ENCODE measurements around the gene GRM8.
"Not testable (repeated sequence)": the region's sequence is repeated elsewhere in the genome, so short reads cannot be mapped to it uniquely, and the experiment has no call there.

GRM8 gene

DNA sequence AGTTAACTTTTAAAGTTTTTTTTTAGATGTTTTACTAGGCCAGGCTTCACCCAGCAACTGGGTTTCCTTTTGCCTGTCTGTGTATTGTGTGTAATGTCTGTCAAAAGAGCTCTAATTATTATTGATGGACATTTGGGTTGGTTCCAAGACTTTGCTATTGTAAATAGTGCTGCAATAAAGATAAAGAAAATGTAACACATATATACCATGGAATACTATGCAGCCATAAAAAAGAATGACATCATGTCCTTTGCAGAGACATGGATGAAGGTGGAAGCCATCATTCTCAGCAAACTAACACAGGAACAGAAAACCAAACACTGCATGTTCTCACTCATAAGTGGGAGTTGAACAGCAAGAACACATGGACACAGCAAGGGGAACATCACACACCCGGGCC is 584.0 kb downstream of the GRM8 start:
- not testable (repeated sequence) for H3K18ac ChIP-seq (ENCODE audit: low read depth in 1 of 2, low read length in 2 of 2); H3K23ac ChIP-seq (ENCODE audit: low read length in 2 of 2); H3K9ac ChIP-seq (ENCODE audit: low read length); DNase-seq; H3K4me1 ChIP-seq (ENCODE audit: control insufficient read depth, insufficient read depth, low read depth, low read length); H3K27ac ChIP-seq (ENCODE audit: low read length, poor library complexity, severe bottlenecking); H2BK5ac ChIP-seq (ENCODE audit: low read depth, low read length, poor library complexity, severe bottlenecking); H3K4ac ChIP-seq (ENCODE audit: low read depth in 1 of 2, low read length in 2 of 2); H3K9me3 ChIP-seq (ENCODE audit: control insufficient read depth, low read length); H3K14ac ChIP-seq (ENCODE audit: low read length in 2 of 2); H4K91ac ChIP-seq (ENCODE audit: low read length); H2BK120ac ChIP-seq (ENCODE audit: low read depth, low read length); H3K27me3 ChIP-seq (ENCODE audit: control insufficient read depth in 1 of 2, insufficient read depth in 1 of 2, low read length in 2 of 2); H2AFZ ChIP-seq (ENCODE audit: low read depth, low read length); H3K36me3 ChIP-seq (ENCODE audit: control insufficient read depth in 1 of 2, insufficient read depth in 2 of 2, low read depth in 1 of 2, low read length in 2 of 2); H4K8ac ChIP-seq (ENCODE audit: low read length); H2BK15ac ChIP-seq (ENCODE audit: low read depth, poor library complexity, severe bottlenecking); H3K79me1 ChIP-seq (replicated peaks; ENCODE audit: low read length, poor library complexity, severe bottlenecking); H2BK12ac ChIP-seq (ENCODE audit: low read length in 2 of 2); H3K4me2 ChIP-seq (ENCODE audit: low read length, poor library complexity, severe bottlenecking); H2AK5ac ChIP-seq (ENCODE audit: low read length, severe bottlenecking); H3K4me3 ChIP-seq (ENCODE audit: insufficient read depth in 1 of 2, low read depth in 1 of 2, low read length in 2 of 2)
- 75% methylated on average over 1 of the region's 1 CpG for WGBS

DNA sequence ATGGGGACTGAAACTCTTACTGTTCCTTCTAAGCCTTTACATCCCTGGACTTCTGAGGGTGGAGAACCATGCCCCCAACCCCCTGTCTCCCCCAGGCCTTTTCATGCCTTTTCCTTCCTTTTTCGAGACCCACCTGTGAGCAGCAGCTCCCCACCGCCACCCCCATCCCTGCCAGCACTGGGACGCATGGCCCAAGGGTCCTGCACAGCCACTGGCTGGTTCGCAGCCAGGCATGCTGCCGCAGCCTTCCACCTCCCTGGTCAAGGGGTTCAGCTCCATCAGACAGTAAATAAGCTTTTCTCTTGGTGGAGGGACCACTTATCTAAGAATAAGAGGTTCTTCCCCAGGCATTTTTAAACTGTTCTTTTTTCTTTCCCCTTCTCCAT is 584.4 kb downstream of the GRM8 start:
- Histone ChIP-seq H2BK15ac (ENCODE audit: low read depth, poor library complexity, severe bottlenecking) (no peak overlapping the region), H3K4ac (ENCODE audit: low read depth in 1 of 2, low read length in 2 of 2) (no peak overlapping the region), H4K91ac (ENCODE audit: low read length) (peak overlapping the region; percentile 27), H4K8ac (ENCODE audit: low read length) (no peak overlapping the region), H3K9ac (ENCODE audit: low read length) (no peak overlapping the region), H3K36me3 (ENCODE audit: control insufficient read depth in 1 of 2, insufficient read depth in 2 of 2, low read depth in 1 of 2, low read length in 2 of 2) (no peaks in the 10 kb centered on the region), H3K27me3 (ENCODE audit: control insufficient read depth in 1 of 2, insufficient read depth in 1 of 2, low read length in 2 of 2) (no peaks in the 10 kb centered on the region), H3K9me3 (ENCODE audit: control insufficient read depth, low read length) (peaks cover 3% of the 10 kb centered on the region), H3K4me3 (ENCODE audit: insufficient read depth in 1 of 2, low read depth in 1 of 2, low read length in 2 of 2) (no peak overlapping the region), H2AFZ (ENCODE audit: low read depth, low read length) (no peak overlapping the region), H3K18ac (ENCODE audit: low read depth in 1 of 2, low read length in 2 of 2) (no peak overlapping the region), H2BK5ac (ENCODE audit: low read depth, low read length, poor library complexity, severe bottlenecking) (no peak overlapping the region), H2AK5ac (ENCODE audit: low read length, severe bottlenecking) (no peak overlapping the region), H3K23ac (ENCODE audit: low read length in 2 of 2) (no peak overlapping the region), H3K27ac (ENCODE audit: low read length, poor library complexity, severe bottlenecking) (no peak overlapping the region), H3K4me1 (ENCODE audit: control insufficient read depth, insufficient read depth, low read depth, low read length) (no peaks in the 10 kb centered on the region), H3K14ac (ENCODE audit: low read length in 2 of 2) (no peak overlapping the region), H3K79me1 (replicated peaks; ENCODE audit: low read length, poor library complexity, severe bottlenecking) (no peaks in the 10 kb centered on the region), H2BK120ac (ENCODE audit: low read depth, low read length) (no peak overlapping the region), H2BK12ac (ENCODE audit: low read length in 2 of 2) (no peak overlapping the region), H3K4me2 (ENCODE audit: low read length, poor library complexity, severe bottlenecking) (no peak overlapping the region)
- DNase-seq: no peak
- 94% methylated on average over 5 of the region's 5 CpGs for WGBS

DNA sequence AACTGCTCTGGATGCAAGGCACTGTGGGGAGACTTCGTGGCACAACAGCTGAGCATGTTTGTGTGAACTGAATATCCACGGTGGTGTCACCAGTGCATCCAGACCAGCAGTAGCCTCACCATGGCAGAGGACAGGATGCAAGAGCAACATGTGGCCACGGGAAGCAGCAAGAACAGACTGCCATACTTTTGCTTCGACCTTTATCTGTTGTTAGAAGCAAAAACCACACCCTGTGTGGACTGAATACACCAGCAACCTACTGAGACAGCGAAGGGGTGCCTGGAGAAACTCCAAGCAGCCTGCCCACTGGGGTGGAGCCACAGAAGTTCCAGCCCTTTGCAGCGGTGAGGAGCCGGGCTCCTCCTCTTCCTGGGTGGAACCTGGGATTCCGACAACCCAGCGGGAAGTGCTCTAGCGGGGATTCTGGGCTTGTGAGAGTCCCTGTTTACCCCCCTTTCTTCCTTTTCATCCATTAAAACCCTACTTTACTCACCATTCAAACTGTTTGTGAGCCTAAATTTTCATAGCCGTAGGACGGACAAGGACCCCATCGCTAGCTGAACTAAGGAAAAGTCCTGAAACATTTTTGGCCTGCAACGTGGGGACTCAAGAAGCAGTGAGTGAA is 584.9 kb downstream of the GRM8 start:
- no peak overlapping the region for H2BK120ac ChIP-seq (ENCODE audit: low read depth, low read length)
- H4K8ac ChIP-seq (ENCODE audit: low read length): no peak overlapping the region
- H3K27ac ChIP-seq (ENCODE audit: low read length, poor library complexity, severe bottlenecking): no peak overlapping the region
- peaks cover 3% of the 10 kb centered on the region for H3K9me3 ChIP-seq (ENCODE audit: control insufficient read depth, low read length)
- H3K14ac ChIP-seq (ENCODE audit: low read length in 2 of 2): no peak overlapping the region
- H3K27me3 ChIP-seq (ENCODE audit: control insufficient read depth in 1 of 2, insufficient read depth in 1 of 2, low read length in 2 of 2): no peaks in the 10 kb centered on the region
- H3K4ac ChIP-seq (ENCODE audit: low read depth in 1 of 2, low read length in 2 of 2): no peak overlapping the region
- H3K23ac ChIP-seq (ENCODE audit: low read length in 2 of 2): no peak overlapping the region
- no peak overlapping the region for H2BK12ac ChIP-seq (ENCODE audit: low read length in 2 of 2)
- H3K36me3 ChIP-seq (ENCODE audit: control insufficient read depth in 1 of 2, insufficient read depth in 2 of 2, low read depth in 1 of 2, low read length in 2 of 2): no peaks in the 10 kb centered on the region
- no peak overlapping the region for H3K18ac ChIP-seq (ENCODE audit: low read depth in 1 of 2, low read length in 2 of 2)
- no peak overlapping the region for H3K4me2 ChIP-seq (ENCODE audit: low read length, poor library complexity, severe bottlenecking)
- DNase-seq: no peak
- H3K9ac ChIP-seq (ENCODE audit: low read length): no peak overlapping the region
- H3K79me1 ChIP-seq (replicated peaks; ENCODE audit: low read length, poor library complexity, severe bottlenecking): no peaks in the 10 kb centered on the region
- WGBS: 84% methylated on average over 14 of the region's 14 CpGs
- H2AFZ ChIP-seq (ENCODE audit: low read depth, low read length): peak overlapping the region; percentile 1
- H2BK5ac ChIP-seq (ENCODE audit: low read depth, low read length, poor library complexity, severe bottlenecking): no peak overlapping the region
- no peaks in the 10 kb centered on the region for H3K4me1 ChIP-seq (ENCODE audit: control insufficient read depth, insufficient read depth, low read depth, low read length)
- H4K91ac ChIP-seq (ENCODE audit: low read length): no peak overlapping the region
- H2AK5ac ChIP-seq (ENCODE audit: low read length, severe bottlenecking): no peak overlapping the region
- no peak overlapping the region for H2BK15ac ChIP-seq (ENCODE audit: low read depth, poor library complexity, severe bottlenecking)
- no peak overlapping the region for H3K4me3 ChIP-seq (ENCODE audit: insufficient read depth in 1 of 2, low read depth in 1 of 2, low read length in 2 of 2)

DNA sequence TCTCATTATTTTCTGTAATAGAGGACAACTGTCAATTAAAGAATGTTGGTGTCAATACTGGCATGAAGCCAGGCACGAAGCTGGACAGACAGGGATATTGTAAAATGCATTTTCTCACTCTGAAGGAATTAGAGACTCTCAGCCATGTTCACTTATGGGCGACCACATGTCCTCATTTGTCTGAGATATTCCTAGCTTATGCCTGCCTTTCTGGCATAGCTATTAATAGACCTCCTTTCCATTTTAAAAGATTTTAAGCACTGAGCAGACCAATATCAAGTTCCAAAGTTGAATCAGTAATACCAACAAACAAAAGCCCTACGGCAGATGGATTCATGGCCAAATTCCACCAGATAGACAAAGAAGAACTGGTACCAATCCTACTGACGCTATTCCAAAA is 589.9 kb downstream of the GRM8 start:
- Histone ChIP-seq H2AK5ac (ENCODE audit: low read length, severe bottlenecking) (no peak overlapping the region), H3K4me2 (ENCODE audit: low read length, poor library complexity, severe bottlenecking) (no peak overlapping the region), H2AFZ (ENCODE audit: low read depth, low read length) (no peak overlapping the region), H3K4ac (ENCODE audit: low read depth in 1 of 2, low read length in 2 of 2) (no peak overlapping the region), H3K18ac (ENCODE audit: low read depth in 1 of 2, low read length in 2 of 2) (no peak overlapping the region), H2BK5ac (ENCODE audit: low read depth, low read length, poor library complexity, severe bottlenecking) (no peak overlapping the region), H3K4me1 (ENCODE audit: control insufficient read depth, insufficient read depth, low read depth, low read length) (no peaks in the 10 kb centered on the region), H3K79me1 (replicated peaks; ENCODE audit: low read length, poor library complexity, severe bottlenecking) (no peaks in the 10 kb centered on the region), H3K9me3 (ENCODE audit: control insufficient read depth, low read length) (peaks cover 3% of the 10 kb centered on the region), H3K9ac (ENCODE audit: low read length) (no peak overlapping the region), H2BK120ac (ENCODE audit: low read depth, low read length) (no peak overlapping the region), H3K36me3 (ENCODE audit: control insufficient read depth in 1 of 2, insufficient read depth in 2 of 2, low read depth in 1 of 2, low read length in 2 of 2) (no peaks in the 10 kb centered on the region), H4K8ac (ENCODE audit: low read length) (no peak overlapping the region), H3K27me3 (ENCODE audit: control insufficient read depth in 1 of 2, insufficient read depth in 1 of 2, low read length in 2 of 2) (no peaks in the 10 kb centered on the region), H3K23ac (ENCODE audit: low read length in 2 of 2) (no peak overlapping the region), H3K4me3 (ENCODE audit: insufficient read depth in 1 of 2, low read depth in 1 of 2, low read length in 2 of 2) (no peak overlapping the region), H3K27ac (ENCODE audit: low read length, poor library complexity, severe bottlenecking) (no peak overlapping the region), H2BK12ac (ENCODE audit: low read length in 2 of 2) (no peak overlapping the region), H2BK15ac (ENCODE audit: low read depth, poor library complexity, severe bottlenecking) (no peak overlapping the region), H3K14ac (ENCODE audit: low read length in 2 of 2) (no peak overlapping the region), H4K91ac (ENCODE audit: low read length) (no peak overlapping the region)
- WGBS: 78% methylated on average over 4 of the region's 4 CpGs
- DNase-seq: no peak

Data from mesenchymal stem cell (in vitro differentiated cells and primary cell).